GM19099 (cell line): ENCODE measurements around the gene GBX1.

ENCODE experiments used
- POLR2A ChIP-seq: IDR thresholded peaks from 3 replicates; pipeline ENCODE4 v1.6.1; 2011; ENCODE audit warnings: low read depth; ENCODE audit not compliant: insufficient read length; ENCODE audit errors: extremely low read depth

Gene GBX1

DNA sequence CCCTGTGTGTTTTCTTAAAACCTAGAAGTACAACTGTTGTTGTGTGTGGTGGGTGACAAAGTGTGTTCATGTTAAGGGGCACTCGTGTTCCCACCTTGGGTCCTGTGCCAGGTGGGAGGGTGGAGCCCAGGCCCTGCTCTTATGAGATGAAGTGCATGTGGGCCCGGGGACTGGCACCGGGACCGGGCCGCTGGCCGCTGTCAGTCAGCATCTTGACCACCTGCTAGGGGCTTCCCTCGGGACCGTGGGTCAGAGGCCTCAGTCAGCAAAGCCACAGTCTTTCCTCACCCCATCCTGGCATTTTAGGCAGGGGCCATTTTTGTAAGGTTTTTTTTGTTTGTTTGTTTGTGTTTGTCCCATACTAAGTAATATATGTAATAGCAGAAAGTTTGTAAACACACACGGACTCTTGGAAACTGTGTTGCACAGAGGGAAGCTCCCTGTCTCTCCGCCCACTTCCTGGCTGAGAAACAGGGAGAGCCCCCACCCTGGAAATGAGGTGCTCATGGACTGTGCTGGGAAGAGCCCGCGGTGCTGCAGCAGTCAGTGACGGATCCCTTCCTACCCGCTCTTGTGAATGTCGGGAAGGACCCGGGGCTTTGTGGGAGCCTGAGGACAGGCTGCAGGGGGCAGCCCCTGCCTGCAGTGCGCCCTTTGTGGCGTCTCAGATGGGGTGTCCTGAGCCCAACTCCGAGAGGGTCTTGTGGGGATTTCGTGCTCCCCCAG, 67.8 kb downstream of the GBX1 start:
- no peak for TF ChIP-seq POLR2A
